ENCODE data around the gene TNXB. TPM values are rescaled to one million over a fixed set of nuclear protein-coding genes. Genes with fewer than 3 reads are reported as not detected.

The TNXB gene
- total and polyA plus RNA-seq, 2 experiments from 2014 or later: 2.0 to 6.0 TPM

DNA sequence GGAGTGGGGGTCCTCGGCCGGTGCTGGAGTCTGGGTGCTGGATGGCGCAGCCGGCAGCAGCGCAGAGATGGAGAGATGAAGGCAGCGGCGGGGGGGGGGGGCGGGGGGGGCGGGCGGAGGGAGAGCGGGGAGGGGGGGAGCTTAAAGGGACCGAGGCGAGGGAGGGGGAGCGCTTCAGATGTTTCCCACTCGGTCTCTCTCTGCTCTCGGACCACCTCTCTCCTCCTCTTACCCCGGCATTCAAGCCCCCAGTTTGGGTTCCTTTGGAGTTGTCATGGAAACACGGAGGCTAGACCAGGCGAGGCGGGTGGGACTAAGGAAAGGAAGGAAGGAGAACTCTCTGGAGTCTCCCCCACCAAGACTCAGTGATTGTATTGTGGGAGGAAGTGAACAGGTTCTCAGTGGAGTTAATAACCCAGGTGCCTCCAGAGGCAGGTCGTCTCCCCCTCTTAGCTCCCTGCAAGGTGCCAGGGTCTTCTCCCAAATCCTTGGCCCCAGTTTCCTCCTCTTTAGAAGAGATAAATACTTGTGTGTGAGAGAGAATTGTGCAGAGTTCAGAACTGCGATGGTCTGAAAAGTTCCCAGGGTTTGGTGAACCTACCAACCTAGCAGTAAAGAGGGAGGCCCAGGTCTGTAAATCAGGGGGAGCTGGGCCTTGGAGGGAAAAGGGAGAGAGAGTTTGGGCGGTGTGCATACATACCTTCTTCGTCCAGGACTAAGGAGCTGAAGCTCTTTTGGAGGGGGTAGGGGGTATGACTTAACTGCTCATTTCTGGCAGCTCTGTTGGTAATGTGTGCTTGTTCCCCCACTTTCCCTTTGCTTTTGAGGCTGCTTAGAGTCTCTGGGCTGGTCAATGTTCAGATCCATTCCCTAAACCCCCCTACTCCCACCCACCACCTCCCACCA, 43.0 kb upstream of the TNXB start, which contains the start of gene PRRT1:
Gene PRRT1 (minus strand): TSS at position 77 of the 906 bp plus-strand sequence. CDS start 112 bp downstream, outside the sequence.
- DNase-seq (ENCODE audit: low spot score) (peak; percentile 59), ATAC-seq (no peak)
- Histone ChIP-seq H3K4me2 (peak within 1 kb of the TSS; percentile 100), H3K9me2 (ENCODE audit: insufficient read depth) (no peaks in the 10 kb centered on the region; the same call in 1 of the 2 replicates), H3K79me2 (replicated peaks; ENCODE audit: insufficient read depth) (no peaks in the 10 kb centered on the region), H3K4me1 (ENCODE audit: insufficient read depth) (peaks cover 34% of the 10 kb centered on the region), H2AFZ (peak within 1 kb of the TSS; percentile 99), H3K27ac (ENCODE audit: low read depth) (no peak within 1 kb of the TSS), H4K20me1 (replicated peaks; ENCODE audit: insufficient read depth) (0 out of 2 replicates have a peak, but pooled peaks cover 5% of the 10 kb centered on the region), H3F3A (replicated peaks; ENCODE audit: low read depth) (peaks cover 9% of the 10 kb centered on the region), H3K27me3 (ENCODE audit: insufficient read depth) (peaks cover 44% of the 10 kb centered on the region), H3K36me3 (ENCODE audit: insufficient read depth) (no peaks in the 10 kb centered on the region), H3K4me3 (peak within 1 kb of the TSS; percentile 100)
- Mint-ChIP-seq H3K9me3 (no peaks in the 10 kb centered on the region; the same call in 2 of the 3 replicates), H3K36me3 (ENCODE audit: low read depth) (peaks cover 11% of the 10 kb centered on the region; the same call in 1 of the 3 replicates), H3K4me1 (peaks cover 53% of the 10 kb centered on the region), H3K27me3 (ENCODE audit: insufficient read depth, low read depth, poor library complexity) (peaks cover 47% of the 10 kb centered on the region), H3K27ac (no peak within 1 kb of the TSS; the same call in 1 of the 2 replicates), H3K4me3 (peak within 1 kb of the TSS; percentile 94)
- no peak for TF ChIP-seq NANOG (IDR thresholded peaks at IDR 0.05; ENCODE audit: borderline replicate concordance)
- no peak for TF ChIP-seq POLR2AphosphoS5 (IDR thresholded peaks at IDR 0.05; ENCODE audit: low read depth)
- TF ChIP-seq, protein P1, sequence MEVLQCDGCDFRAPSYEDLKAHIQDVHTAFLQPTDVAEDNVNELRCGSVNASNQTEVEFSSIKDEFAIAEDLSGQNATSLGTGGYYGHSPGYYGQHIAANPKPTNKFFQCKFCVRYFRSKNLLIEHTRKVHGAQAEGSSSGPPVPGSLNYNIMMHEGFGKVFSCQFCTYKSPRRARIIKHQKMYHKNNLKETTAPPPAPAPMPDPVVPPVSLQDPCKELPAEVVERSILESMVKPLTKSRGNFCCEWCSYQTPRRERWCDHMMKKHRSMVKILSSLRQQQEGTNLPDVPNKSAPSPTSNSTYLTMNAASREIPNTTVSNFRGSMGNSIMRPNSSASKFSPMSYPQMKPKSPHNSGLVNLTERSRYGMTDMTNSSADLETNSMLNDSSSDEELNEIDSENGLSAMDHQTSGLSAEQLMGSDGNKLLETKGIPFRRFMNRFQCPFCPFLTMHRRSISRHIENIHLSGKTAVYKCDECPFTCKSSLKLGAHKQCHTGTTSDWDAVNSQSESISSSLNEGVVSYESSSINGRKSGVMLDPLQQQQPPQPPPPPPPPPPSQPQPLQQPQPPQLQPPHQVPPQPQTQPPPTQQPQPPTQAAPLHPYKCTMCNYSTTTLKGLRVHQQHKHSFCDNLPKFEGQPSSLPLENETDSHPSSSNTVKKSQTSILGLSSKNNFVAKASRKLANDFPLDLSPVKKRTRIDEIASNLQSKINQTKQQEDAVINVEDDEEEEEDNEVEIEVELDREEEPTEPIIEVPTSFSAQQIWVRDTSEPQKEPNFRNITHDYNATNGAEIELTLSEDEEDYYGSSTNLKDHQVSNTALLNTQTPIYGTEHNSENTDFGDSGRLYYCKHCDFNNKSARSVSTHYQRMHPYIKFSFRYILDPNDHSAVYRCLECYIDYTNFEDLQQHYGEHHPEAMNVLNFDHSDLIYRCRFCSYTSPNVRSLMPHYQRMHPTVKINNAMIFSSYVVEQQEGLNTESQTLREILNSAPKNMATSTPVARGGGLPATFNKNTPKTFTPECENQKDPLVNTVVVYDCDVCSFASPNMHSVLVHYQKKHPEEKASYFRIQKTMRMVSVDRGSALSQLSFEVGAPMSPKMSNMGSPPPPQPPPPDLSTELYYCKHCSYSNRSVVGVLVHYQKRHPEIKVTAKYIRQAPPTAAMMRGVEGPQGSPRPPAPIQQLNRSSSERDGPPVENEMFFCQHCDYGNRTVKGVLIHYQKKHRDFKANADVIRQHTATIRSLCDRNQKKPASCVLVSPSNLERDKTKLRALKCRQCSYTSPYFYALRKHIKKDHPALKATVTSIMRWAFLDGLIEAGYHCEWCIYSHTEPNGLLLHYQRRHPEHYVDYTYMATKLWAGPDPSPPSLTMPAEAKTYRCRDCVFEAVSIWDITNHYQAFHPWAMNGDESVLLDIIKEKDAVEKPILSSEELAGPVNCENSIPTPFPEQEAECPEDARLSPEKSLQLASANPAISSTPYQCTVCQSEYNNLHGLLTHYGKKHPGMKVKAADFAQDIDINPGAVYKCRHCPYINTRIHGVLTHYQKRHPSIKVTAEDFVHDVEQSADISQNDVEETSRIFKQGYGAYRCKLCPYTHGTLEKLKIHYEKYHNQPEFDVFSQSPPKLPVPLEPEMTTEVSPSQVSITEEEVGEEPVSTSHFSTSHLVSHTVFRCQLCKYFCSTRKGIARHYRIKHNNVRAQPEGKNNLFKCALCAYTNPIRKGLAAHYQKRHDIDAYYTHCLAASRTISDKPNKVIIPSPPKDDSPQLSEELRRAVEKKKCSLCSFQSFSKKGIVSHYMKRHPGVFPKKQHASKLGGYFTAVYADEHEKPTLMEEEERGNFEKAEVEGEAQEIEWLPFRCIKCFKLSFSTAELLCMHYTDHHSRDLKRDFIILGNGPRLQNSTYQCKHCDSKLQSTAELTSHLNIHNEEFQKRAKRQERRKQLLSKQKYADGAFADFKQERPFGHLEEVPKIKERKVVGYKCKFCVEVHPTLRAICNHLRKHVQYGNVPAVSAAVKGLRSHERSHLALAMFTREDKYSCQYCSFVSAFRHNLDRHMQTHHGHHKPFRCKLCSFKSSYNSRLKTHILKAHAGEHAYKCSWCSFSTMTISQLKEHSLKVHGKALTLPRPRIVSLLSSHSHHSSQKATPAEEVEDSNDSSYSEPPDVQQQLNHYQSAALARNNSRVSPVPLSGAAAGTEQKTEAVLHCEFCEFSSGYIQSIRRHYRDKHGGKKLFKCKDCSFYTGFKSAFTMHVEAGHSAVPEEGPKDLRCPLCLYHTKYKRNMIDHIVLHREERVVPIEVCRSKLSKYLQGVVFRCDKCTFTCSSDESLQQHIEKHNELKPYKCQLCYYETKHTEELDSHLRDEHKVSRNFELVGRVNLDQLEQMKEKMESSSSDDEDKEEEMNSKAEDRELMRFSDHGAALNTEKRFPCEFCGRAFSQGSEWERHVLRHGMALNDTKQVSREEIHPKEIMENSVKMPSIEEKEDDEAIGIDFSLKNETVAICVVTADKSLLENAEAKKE (CRISPR knock-in tag; IDR thresholded peaks at IDR 0.05): no peak
- TF ChIP-seq STAT1 (IDR thresholded peaks at IDR 0.05; ENCODE audit: unreplicated experiment): no peak
- no peak for TF ChIP-seq ZNF331 (CRISPR knock-in tag; IDR thresholded peaks at IDR 0.05; ENCODE audit: low read depth)
- TF ChIP-seq, protein P2, sequence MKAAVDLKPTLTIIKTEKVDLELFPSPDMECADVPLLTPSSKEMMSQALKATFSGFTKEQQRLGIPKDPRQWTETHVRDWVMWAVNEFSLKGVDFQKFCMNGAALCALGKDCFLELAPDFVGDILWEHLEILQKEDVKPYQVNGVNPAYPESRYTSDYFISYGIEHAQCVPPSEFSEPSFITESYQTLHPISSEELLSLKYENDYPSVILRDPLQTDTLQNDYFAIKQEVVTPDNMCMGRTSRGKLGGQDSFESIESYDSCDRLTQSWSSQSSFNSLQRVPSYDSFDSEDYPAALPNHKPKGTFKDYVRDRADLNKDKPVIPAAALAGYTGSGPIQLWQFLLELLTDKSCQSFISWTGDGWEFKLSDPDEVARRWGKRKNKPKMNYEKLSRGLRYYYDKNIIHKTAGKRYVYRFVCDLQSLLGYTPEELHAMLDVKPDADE (IDR thresholded peaks at IDR 0.05): no peak
- TF ChIP-seq EZH2phosphoT487 (IDR thresholded peaks at IDR 0.05; ENCODE audit: unreplicated experiment): no peak
- no peak for TF ChIP-seq JUNB (IDR thresholded peaks at IDR 0.05; ENCODE audit: unreplicated experiment)
- TF ChIP-seq, protein P3, sequence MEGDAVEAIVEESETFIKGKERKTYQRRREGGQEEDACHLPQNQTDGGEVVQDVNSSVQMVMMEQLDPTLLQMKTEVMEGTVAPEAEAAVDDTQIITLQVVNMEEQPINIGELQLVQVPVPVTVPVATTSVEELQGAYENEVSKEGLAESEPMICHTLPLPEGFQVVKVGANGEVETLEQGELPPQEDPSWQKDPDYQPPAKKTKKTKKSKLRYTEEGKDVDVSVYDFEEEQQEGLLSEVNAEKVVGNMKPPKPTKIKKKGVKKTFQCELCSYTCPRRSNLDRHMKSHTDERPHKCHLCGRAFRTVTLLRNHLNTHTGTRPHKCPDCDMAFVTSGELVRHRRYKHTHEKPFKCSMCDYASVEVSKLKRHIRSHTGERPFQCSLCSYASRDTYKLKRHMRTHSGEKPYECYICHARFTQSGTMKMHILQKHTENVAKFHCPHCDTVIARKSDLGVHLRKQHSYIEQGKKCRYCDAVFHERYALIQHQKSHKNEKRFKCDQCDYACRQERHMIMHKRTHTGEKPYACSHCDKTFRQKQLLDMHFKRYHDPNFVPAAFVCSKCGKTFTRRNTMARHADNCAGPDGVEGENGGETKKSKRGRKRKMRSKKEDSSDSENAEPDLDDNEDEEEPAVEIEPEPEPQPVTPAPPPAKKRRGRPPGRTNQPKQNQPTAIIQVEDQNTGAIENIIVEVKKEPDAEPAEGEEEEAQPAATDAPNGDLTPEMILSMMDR (conservative IDR thresholded peaks at IDR 0.05; ENCODE audit: low read depth in 2 of 2): no peak
- TF ChIP-seq ZNF114 (CRISPR knock-in tag; IDR thresholded peaks at IDR 0.05): no peak
